OCI-LY7 (cell line): ENCODE results near the gene MARCHF5.

Experiments
- EZH2phosphoT487 ChIP-seq: fragments of 200-600 bp; sonication (generic); IDR thresholded peaks from 2 replicates; pipeline ENCODE4 v1.6.1; 2018; ENCODE audit warnings: low read depth, borderline replicate concordance, mild to moderate bottlenecking, mixed run types, antibody characterized with exemption, low read length, moderate library complexity, mixed read lengths
- TF ChIP-seq, protein P1 (sequence below): fragments of 200-600 bp; sonication (generic); conservative IDR thresholded peaks from 2 replicates; pipeline ENCODE4 v1.5.1; 2014; ENCODE audit warnings: mild to moderate bottlenecking, antibody characterized with exemption, low read length, moderate library complexity, mixed read lengths

- TF ChIP-seq, protein P1, sequence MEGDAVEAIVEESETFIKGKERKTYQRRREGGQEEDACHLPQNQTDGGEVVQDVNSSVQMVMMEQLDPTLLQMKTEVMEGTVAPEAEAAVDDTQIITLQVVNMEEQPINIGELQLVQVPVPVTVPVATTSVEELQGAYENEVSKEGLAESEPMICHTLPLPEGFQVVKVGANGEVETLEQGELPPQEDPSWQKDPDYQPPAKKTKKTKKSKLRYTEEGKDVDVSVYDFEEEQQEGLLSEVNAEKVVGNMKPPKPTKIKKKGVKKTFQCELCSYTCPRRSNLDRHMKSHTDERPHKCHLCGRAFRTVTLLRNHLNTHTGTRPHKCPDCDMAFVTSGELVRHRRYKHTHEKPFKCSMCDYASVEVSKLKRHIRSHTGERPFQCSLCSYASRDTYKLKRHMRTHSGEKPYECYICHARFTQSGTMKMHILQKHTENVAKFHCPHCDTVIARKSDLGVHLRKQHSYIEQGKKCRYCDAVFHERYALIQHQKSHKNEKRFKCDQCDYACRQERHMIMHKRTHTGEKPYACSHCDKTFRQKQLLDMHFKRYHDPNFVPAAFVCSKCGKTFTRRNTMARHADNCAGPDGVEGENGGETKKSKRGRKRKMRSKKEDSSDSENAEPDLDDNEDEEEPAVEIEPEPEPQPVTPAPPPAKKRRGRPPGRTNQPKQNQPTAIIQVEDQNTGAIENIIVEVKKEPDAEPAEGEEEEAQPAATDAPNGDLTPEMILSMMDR: no peak
- TF ChIP-seq EZH2phosphoT487: no peak
These were observed 12.1 kb downstream of the MARCHF5 start for GRCh38 chr10:92303096-92303495.
